Activated T-helper 9 cell treated with anti-CD3 and anti-CD28 coated beads, Interleukin-2, amount 50 U/mL, for 16 hours (primary cell): Measurements from ENCODE around the gene DEGS2.
"Not testable (repeated sequence)": the region's sequence is repeated elsewhere in the genome, so short reads cannot be mapped to it uniquely, and the experiment has no call there.

Experiments used
- DNase-seq: peaks from one replicate; pipeline ENCODE4 v3.0.0-alpha.2; 2020; ENCODE audit warnings: low read depth

The DEGS2 gene

GRCh38 chr14:100178691-100179090, 19.2 kb upstream of the DEGS2 start:
- DNase-seq: no peak

- no peak for DNase-seq
Measured at GRCh38 chr14:100176811-100177327, 17.4 kb upstream of the DEGS2 start.

- no peak for DNase-seq
Measured at GRCh38 chr14:100173353-100173752, 13.9 kb upstream of the DEGS2 start.

GRCh38 chr14:100172811-100173210, 13.4 kb upstream of the DEGS2 start:
- no peak for DNase-seq

GRCh38 chr14:100170880-100171279, 11.4 kb upstream of the DEGS2 start:
- no peak for DNase-seq

GRCh38 chr14:100168506-100168905, 9.1 kb upstream of the DEGS2 start:
- no peak for DNase-seq

- DNase-seq: no peak
Measured at GRCh38 chr14:100165831-100166440, 6.5 kb upstream of the DEGS2 start.

- DNase-seq: no peak
Measured at GRCh38 chr14:100165376-100165775, 5.9 kb upstream of the DEGS2 start.

- DNase-seq: no peak
Measured at GRCh38 chr14:100160534-100160916, 1.1 kb upstream of the DEGS2 start.

- no peak for DNase-seq
Measured at GRCh38 chr14:100159865-100160533, 554 bp upstream of the DEGS2 start.

- no peak for DNase-seq
Measured at GRCh38 chr14:100158566-100159093, 815 bp downstream of the DEGS2 start.

- DNase-seq: not testable (repeated sequence)
Measured at GRCh38 chr14:100157548-100158232, 1.8 kb downstream of the DEGS2 start.

GRCh38 chr14:100156776-100157175, 2.7 kb downstream of the DEGS2 start:
- DNase-seq: no peak

- no peak for DNase-seq
Measured at GRCh38 chr14:100155756-100156616, 3.5 kb downstream of the DEGS2 start.

GRCh38 chr14:100155049-100155621, 4.3 kb downstream of the DEGS2 start:
- DNase-seq: no peak

- DNase-seq: no peak
Measured at GRCh38 chr14:100153560-100153959, 5.9 kb downstream of the DEGS2 start.

- DNase-seq: no peak
Measured at GRCh38 chr14:100152091-100152490, 7.4 kb downstream of the DEGS2 start.

- no peak for DNase-seq
Measured at GRCh38 chr14:100150932-100151587, 8.4 kb downstream of the DEGS2 start.

- DNase-seq: no peak
Measured at GRCh38 chr14:100149851-100150611, 9.4 kb downstream of the DEGS2 start.
